Effector memory CD4-positive, alpha-beta T cell (primary cell): Measurements from ENCODE around the gene TJP1.
"Not testable (repeated sequence)": the region's sequence is repeated elsewhere in the genome, so short reads cannot be mapped to it uniquely, and the experiment has no call there.

Source experiments
- DNase-seq, 3 donors: peaks; one replicate each; pipeline ENCODE4 v3.0.0-alpha.2; 2020
- H3K27ac ChIP-seq: 2 replicates; pipeline ENCODE4 v1.7.0; 2013; ENCODE audit warnings: mild to moderate bottlenecking, low read length, moderate library complexity; ENCODE audit not compliant: insufficient read depth, poor library complexity, severe bottlenecking
- H3K27me3 ChIP-seq: replicated peaks from 2 replicates; pipeline ENCODE4 v1.7.0; 2013; ENCODE audit warnings: mild to moderate bottlenecking, low read length; ENCODE audit not compliant: insufficient read depth, control insufficient read depth, poor library complexity, severe bottlenecking
- H3K36me3 ChIP-seq: 2 replicates; pipeline ENCODE4 v1.7.0; 2013; ENCODE audit warnings: mild to moderate bottlenecking, low read length, moderate library complexity; ENCODE audit not compliant: control insufficient read depth, insufficient read depth
- H3K4me1 ChIP-seq: 2 replicates; pipeline ENCODE4 v1.7.0; 2013; ENCODE audit warnings: low read length, mild to moderate bottlenecking; ENCODE audit not compliant: control insufficient read depth, insufficient read depth, poor library complexity, severe bottlenecking
- H3K4me3 ChIP-seq: 2 replicates; pipeline ENCODE4 v1.7.0; 2013; ENCODE audit warnings: low read length, low read depth, mild to moderate bottlenecking; ENCODE audit not compliant: insufficient read depth, poor library complexity, severe bottlenecking
- H3K9me3 ChIP-seq: 2 replicates; pipeline ENCODE4 v1.7.0; 2013; ENCODE audit warnings: mild to moderate bottlenecking, low read length, moderate library complexity; ENCODE audit not compliant: control insufficient read depth

Gene TJP1

DNA sequence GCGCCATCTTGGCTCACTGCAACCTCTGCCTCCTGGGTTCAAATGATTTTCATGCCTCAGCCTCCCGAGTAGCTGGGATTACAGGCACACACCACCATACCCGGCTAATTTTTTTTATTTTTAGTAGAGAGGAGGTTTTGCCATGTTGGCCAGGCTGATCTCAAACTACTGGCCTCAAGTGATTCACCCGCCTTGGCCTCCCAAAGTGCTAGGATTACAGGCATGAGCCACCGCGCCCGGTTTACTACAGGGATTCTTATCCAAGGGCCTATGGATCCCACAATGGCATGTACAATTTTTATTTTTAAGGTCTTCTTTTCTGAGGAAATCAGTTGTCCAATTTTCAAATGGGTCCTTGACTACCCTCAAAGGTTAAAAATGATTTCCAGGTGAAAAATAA lies 150.2 kb downstream of the TJP1 start:
- H3K27me3 ChIP-seq, H3K36me3 ChIP-seq, DNase-seq, H3K9me3 ChIP-seq, H3K4me1 ChIP-seq, H3K27ac ChIP-seq, H3K4me3 ChIP-seq: not testable (repeated sequence)

- H3K27ac ChIP-seq = no peak overlapping the region
- DNase-seq = no peak
- H3K27me3 ChIP-seq = no peaks in the 10 kb centered on the region
- no peaks in the 10 kb centered on the region for H3K9me3 ChIP-seq
- H3K36me3 ChIP-seq = no peaks in the 10 kb centered on the region
- no peak overlapping the region for H3K4me3 ChIP-seq
- no peaks in the 10 kb centered on the region for H3K4me1 ChIP-seq
These were observed 151.0 kb downstream of the TJP1 start for GRCh38 chr15:29670998-29671981.

- Histone ChIP-seq H3K27me3 (no peaks in the 10 kb centered on the region), H3K4me3 (no peak overlapping the region), H3K27ac (no peak overlapping the region), H3K9me3 (no peaks in the 10 kb centered on the region), H3K4me1 (no peaks in the 10 kb centered on the region), H3K36me3 (no peaks in the 10 kb centered on the region)
- no peak for DNase-seq
These were observed 152.0 kb downstream of the TJP1 start for GRCh38 chr15:29670266-29670665.

- Histone ChIP-seq H3K27me3 (no peaks in the 10 kb centered on the region), H3K36me3 (no peaks in the 10 kb centered on the region), H3K9me3 (no peaks in the 10 kb centered on the region), H3K4me1 (no peaks in the 10 kb centered on the region), H3K27ac (no peak overlapping the region), H3K4me3 (no peak overlapping the region)
- DNase-seq = no peak
These were observed 152.4 kb downstream of the TJP1 start for GRCh38 chr15:29669823-29670222.

- Histone ChIP-seq H3K27me3 (no peaks in the 10 kb centered on the region), H3K9me3 (no peaks in the 10 kb centered on the region), H3K27ac (no peak overlapping the region), H3K36me3 (no peaks in the 10 kb centered on the region), H3K4me1 (no peaks in the 10 kb centered on the region), H3K4me3 (no peak overlapping the region)
- DNase-seq = no peak
These were observed 154.1 kb downstream of the TJP1 start for GRCh38 chr15:29668120-29668602.

DNA sequence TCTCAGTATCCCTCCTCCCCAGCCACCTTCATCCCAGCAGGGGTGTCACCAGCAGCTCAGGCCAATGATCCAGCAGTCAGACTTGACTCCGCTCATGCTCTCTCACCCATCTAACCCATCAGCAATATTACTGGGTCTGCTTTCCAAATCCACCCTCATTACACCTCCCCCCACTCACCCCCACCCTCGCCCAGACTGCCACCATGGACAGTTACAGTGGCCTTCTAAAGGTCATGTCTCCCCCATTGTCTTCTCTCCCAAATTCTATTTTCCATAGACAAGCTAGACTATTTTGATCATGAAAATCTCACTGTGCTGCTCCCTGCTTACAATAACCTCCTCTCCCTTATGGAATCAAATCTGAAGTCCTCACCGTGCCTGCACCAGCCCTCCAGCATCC lies 156.0 kb downstream of the TJP1 start:
- H3K27ac ChIP-seq = no peak overlapping the region
- no peaks in the 10 kb centered on the region for H3K4me1 ChIP-seq
- H3K4me3 ChIP-seq = no peak overlapping the region
- H3K27me3 ChIP-seq = no peaks in the 10 kb centered on the region
- DNase-seq = no peak
- H3K36me3 ChIP-seq = no peaks in the 10 kb centered on the region
- H3K9me3 ChIP-seq = no peaks in the 10 kb centered on the region

- no peak for DNase-seq
- no peak overlapping the region for H3K4me3 ChIP-seq
- no peaks in the 10 kb centered on the region for H3K27me3 ChIP-seq
These were observed 156.7 kb downstream of the TJP1 start for GRCh38 chr15:29665444-29666003.

GRCh38 chr15:29664406-29664805 lies 157.9 kb downstream of the TJP1 start:
- H3K4me3 ChIP-seq = no peak overlapping the region
- H3K27me3 ChIP-seq = no peaks in the 10 kb centered on the region
- DNase-seq = no peak
- no peaks in the 10 kb centered on the region for H3K9me3 ChIP-seq
- H3K27ac ChIP-seq = no peak overlapping the region
- no peaks in the 10 kb centered on the region for H3K4me1 ChIP-seq
- H3K36me3 ChIP-seq = no peaks in the 10 kb centered on the region

More at GRCh38 chr15:29665444-29666003, 156.7 kb downstream of the TJP1 start:
- no peaks in the 10 kb centered on the region for H3K9me3 ChIP-seq
- H3K27ac ChIP-seq = no peak overlapping the region
- H3K4me1 ChIP-seq = no peaks in the 10 kb centered on the region
- no peaks in the 10 kb centered on the region for H3K36me3 ChIP-seq

DNA sequence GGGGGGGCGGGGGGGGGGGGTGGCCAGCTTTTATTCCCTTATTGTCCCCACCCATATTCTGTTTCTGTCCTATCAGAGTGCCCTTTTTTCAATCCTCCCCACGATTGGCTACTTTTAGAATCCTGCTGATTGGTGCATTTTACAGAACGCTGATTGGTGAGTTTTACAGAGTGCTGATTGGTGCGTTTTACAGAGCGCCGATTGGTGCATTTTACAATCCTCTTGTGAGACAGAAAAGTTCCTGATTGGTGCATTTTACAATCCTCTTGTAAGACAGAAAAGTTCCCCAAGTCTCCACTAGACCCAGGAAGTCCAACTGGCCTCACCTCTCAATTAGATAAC lies 164.8 kb downstream of the TJP1 start:
- not testable (repeated sequence) for H3K4me3 ChIP-seq, H3K36me3 ChIP-seq, H3K27me3 ChIP-seq, H3K9me3 ChIP-seq, DNase-seq, H3K4me1 ChIP-seq, H3K27ac ChIP-seq
